Activated CD4-positive, alpha-beta T cell treated with anti-CD3 and anti-CD28 coated beads, Interleukin-2, amount 10 ng/mL, durations not matched to agents 7 days and 5 days (primary cell): ENCODE data around the gene LIMS2. TPM values are rescaled to one million over a fixed set of nuclear protein-coding genes. Genes with fewer than 3 reads are reported as not detected.

Experiments used
- CTCF ChIA-PET: fragments of 350-600 bp; sonication (Branson Sonifier 250); formaldehyde crosslinking; loops from one replicate; lab custom pipeline; 2021; ENCODE audit warnings: antibody characterized with exemption; lab: Charles Lee
- POLR2A ChIA-PET: fragments of 350-600 bp; sonication (Branson Sonifier 250); formaldehyde crosslinking; loops from one replicate; lab custom pipeline; 2021; ENCODE audit warnings: antibody characterized with exemption; lab: Charles Lee
- DNase-seq: peaks from one replicate; pipeline ENCODE4 v3.0.0-alpha.2; 2020
- H3K27ac Mint-ChIP-seq: one replicate; pipeline ENCODE4 v1.8.0; 2021; ENCODE audit warnings: mild to moderate bottlenecking, moderate library complexity, mixed read lengths
- H3K27me3 Mint-ChIP-seq: one replicate; pipeline ENCODE4 v1.8.0; 2021; ENCODE audit warnings: mixed read lengths
- H3K36me3 Mint-ChIP-seq: one replicate; pipeline ENCODE4 v1.8.0; 2021; ENCODE audit warnings: low read depth, mixed read lengths
- H3K4me1 Mint-ChIP-seq: one replicate; pipeline ENCODE4 v1.8.0; 2021; ENCODE audit warnings: mixed read lengths
- H3K4me3 Mint-ChIP-seq: one replicate; pipeline ENCODE4 v1.8.0; 2021; ENCODE audit warnings: mild to moderate bottlenecking, moderate library complexity, mixed read lengths
- H3K9me3 Mint-ChIP-seq: one replicate; pipeline ENCODE4 v1.8.0; 2021; ENCODE audit warnings: mixed read lengths
- total RNA-seq, 2 experiments: library from RNA; stranded (reverse); gene quantifications; one replicate each; pipeline ENCODE4 v1.2.3, GENCODE V29; 2021

The LIMS2 gene
- total RNA-seq, 2 experiments from 2014 or later, result 34.2 to 36.4 TPM

DNA sequence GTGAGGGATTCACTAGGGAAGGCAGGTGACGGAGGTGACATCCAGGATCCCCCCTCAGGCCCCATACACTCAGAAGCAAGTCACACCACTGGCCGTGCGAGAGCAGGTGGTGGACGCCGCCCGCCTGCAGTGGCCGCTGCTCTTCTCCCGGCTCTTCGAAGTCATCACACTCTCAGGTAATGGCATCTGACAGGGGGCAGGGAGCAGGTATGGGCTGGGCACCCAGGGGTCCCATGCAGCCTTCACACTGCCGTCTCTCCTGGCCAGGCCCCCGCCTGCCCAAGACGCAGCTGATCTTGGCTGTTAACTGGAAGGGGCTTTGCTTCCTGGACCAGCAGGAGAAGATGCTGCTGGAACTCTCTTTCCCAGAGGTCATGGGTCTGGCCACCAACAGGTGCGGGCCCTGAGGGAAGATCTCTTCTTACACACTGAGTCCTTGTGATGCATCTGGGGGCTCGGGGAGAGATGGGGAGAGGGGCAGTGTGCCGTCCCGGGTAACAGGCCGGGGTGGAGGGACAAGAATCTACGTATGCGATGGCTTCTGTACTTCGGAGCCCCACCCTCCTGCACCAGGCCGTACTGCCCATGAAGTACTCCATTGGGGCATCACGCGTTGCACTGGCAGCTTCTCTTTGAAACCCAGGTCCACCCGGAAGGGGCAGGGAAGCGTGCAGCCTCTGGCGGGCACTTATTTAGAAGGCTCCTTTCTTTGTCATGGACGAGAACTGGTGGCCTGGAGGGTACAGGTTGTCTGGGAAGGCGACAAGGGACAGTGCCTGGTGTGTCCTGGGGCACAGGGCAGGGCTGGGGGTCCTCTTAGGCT, 48.2 kb downstream of the LIMS2 start:
- ChIA-PET POLR2A (no interaction called here), CTCF (interaction anchor here (1.3 kb wide), 1 partner anchor 13 kb away, joined by 3 read pairs; no protein-coding TSS in a partner anchor)
- no peaks in the 10 kb centered on the region for H3K4me1 Mint-ChIP-seq
- H3K9me3 Mint-ChIP-seq, result no peaks in the 10 kb centered on the region
- DNase-seq, result no peak
- H3K27me3 Mint-ChIP-seq, result no peaks in the 10 kb centered on the region
- H3K36me3 Mint-ChIP-seq, result no peaks in the 10 kb centered on the region
- H3K27ac Mint-ChIP-seq, result no peak overlapping the region
- no peak overlapping the region for H3K4me3 Mint-ChIP-seq

DNA sequence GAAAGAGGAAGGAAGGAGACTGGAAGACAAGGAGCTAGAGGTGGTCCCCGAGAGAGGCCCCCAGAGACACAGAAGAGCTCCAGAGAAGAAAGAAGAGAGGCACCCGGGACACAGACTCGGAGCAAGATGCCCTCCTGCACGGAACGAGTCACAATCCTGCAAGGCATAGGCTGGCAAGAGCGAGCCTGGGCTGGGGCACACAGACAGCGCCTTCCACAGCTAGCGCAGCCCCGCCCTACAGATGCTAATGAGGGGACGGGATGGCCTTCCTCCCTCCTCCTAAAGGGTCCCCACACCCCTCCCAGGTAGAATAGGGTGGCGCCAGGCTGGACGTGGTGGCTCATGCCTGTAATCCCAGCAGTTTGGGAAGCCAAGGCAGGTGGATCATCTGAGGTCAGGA, 49.2 kb downstream of the LIMS2 start:
- H3K4me1 Mint-ChIP-seq, result no peaks in the 10 kb centered on the region
- no peak overlapping the region for H3K4me3 Mint-ChIP-seq
- no peaks in the 10 kb centered on the region for H3K9me3 Mint-ChIP-seq
- no peak overlapping the region for H3K27ac Mint-ChIP-seq
- ChIA-PET POLR2A (no interaction called here), CTCF (interaction anchor here (1.1 to 1.3 kb wide), 3 partner anchors 14 to 35 kb away, joined by 3 read pairs; no protein-coding TSS in a partner anchor)
- H3K27me3 Mint-ChIP-seq, result no peaks in the 10 kb centered on the region
- no peaks in the 10 kb centered on the region for H3K36me3 Mint-ChIP-seq
- DNase-seq, result no peak

DNA sequence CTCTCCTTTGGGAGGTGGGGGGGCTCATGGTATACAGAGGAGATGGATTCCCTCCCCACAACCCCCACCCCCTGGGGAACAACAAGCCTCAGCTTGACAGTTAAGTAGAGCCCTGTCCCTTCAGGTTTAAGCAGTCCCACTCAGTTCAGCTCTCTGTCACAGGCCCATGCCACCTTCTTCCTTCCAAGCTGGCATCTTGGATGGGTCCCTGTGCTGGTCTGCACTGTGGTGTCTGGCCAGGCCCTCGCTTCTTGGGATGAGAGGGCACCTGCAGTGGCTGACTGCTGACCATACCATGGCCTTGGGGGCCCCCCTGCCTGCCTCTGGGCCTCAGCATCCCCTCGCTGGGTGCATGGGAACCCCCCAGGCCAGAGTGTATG, 49.8 kb downstream of the LIMS2 start:
- H3K27ac Mint-ChIP-seq, result no peak overlapping the region
- POLR2A ChIA-PET, result no interaction called here
- no peak overlapping the region for H3K4me3 Mint-ChIP-seq
- CTCF ChIA-PET, result interaction anchor here (1.1 to 1.3 kb wide), 2 partner anchors 14 to 35 kb away, joined by 3 read pairs; no protein-coding TSS in a partner anchor
- no peaks in the 10 kb centered on the region for H3K9me3 Mint-ChIP-seq
- no peaks in the 10 kb centered on the region for H3K4me1 Mint-ChIP-seq
- H3K36me3 Mint-ChIP-seq, result no peaks in the 10 kb centered on the region
- H3K27me3 Mint-ChIP-seq, result no peaks in the 10 kb centered on the region
- no peak for DNase-seq

DNA sequence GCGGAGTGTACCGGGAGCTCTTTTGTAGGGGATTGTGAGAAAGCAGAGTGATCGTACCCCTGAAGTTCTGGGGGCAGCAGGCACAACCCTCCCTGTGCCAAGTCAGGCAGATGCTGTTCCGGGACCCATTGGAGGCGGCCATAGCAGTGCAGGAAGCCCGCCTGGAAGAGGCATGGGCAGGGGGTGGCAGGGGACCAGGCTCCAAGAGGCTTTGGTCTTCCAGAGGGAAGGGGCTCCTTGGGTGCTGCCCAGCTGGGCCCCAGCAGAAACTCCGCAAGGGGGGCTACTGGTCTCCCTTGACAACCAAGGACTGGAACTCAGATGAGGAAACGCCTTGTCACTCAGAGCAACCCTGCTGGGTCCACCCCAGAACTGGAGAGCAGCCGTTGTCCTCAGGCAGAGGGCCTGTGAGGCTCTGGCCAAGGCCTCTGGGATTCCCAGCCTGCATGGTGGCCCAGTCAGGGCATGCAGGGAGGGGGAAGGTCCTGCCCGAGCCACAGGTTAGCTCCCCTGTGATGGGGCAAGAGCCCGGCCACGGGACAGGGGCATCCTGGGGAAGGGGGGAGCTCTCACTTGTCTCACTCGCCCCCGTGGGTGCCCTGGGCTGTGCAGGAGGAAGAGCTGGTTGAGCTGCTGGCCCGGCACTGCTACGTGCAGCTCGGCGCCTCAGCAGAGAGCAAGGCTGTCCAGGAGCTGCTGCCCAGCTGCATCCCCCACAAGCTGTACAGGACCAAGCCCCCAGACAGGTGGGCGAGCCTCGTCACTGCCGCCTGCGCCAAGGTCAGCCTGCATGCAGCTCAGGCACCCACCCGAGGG, 50.4 kb downstream of the LIMS2 start:
- Mint-ChIP-seq H3K36me3 (no peaks in the 10 kb centered on the region), H3K9me3 (no peaks in the 10 kb centered on the region), H3K27me3 (no peaks in the 10 kb centered on the region), H3K27ac (no peak overlapping the region), H3K4me3 (no peak overlapping the region), H3K4me1 (no peaks in the 10 kb centered on the region)
- no peak for DNase-seq
- CTCF ChIA-PET, result interaction anchor here (1.3 kb wide), 1 partner anchor 13 kb away, joined by 3 read pairs; no protein-coding TSS in a partner anchor
- POLR2A ChIA-PET, result no interaction called here

DNA sequence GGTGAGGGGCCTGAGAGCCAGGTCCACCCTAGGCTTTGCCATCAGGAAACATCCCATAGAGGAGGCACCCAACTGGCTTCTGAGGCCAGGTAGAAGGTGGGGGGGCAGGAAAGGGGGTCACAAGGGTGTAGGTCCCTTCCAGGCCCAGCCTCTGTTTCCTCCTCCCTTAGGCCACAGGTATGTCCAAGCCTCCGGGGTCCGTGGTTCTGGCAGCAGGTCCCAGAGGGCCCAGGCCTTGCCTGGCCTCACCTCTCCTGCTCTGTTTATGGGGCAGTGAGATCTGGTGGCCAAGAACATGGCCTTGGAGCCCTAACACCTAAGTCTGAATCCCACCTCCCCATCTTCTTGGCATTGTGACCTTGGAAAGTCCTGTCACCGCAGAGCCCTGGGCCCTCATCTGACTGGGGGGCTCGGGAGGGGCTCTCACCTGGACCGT, 51.0 kb downstream of the LIMS2 start:
- no peaks in the 10 kb centered on the region for H3K27me3 Mint-ChIP-seq
- CTCF ChIA-PET, result no interaction called here

DNA sequence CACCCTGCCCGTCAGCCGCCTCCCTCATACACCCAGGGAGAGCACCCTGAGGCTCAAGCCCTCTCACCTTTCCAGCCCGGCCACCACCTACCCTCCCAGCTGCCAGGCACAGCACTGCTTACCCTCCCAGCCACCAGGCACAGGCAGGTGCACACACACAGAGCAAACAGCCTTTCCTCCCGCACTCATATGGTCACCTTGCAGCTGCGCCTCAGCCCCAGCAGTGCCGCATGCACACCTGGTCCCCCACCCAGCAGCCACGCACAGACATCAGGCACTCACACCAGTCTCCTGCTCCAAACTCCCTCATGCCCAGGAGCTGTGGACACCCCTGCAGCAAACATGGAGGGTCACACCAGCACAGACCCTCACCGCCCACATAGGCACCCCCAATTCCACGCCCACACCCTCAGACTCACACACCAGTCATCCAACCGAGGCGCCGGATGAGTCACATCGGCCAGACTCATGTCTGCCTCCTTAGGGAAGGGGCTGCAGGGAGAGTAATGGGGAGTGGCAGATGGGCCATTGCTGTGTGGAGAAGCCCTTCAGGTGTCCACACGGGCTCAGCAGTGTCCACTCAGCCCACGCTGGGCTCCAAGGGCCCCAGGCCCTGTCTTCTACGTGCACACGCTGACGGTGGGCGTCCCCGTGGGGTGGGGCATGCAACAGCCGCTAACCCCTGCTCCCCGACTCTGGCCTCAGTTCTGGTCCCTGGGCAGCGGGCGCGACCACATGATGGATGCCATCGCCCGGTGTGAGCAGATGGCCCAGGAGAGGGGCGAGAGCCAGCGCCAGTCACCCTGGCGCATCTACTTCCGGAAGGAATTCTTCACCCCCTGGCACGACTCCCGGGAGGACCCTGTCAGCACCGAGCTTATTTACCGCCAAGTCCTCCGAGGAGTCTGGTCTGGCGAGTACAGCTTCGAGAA, 51.7 kb downstream of the LIMS2 start:
- Mint-ChIP-seq H3K4me3 (no peak overlapping the region), H3K27ac (peak overlapping the region; percentile 16), H3K27me3 (peaks cover 1% of the 10 kb centered on the region), H3K4me1 (no peaks in the 10 kb centered on the region), H3K36me3 (no peaks in the 10 kb centered on the region), H3K9me3 (no peaks in the 10 kb centered on the region)
- CTCF ChIA-PET, result no interaction called here
- POLR2A ChIA-PET, result no interaction called here
- no peak for DNase-seq

More for the DNA sequence above, 51.0 kb downstream of the LIMS2 start:
- Mint-ChIP-seq H3K4me1 (no peaks in the 10 kb centered on the region), H3K4me3 (no peak overlapping the region), H3K27ac (no peak overlapping the region), H3K36me3 (no peaks in the 10 kb centered on the region), H3K9me3 (no peaks in the 10 kb centered on the region)
- POLR2A ChIA-PET, result no interaction called here
- no peak for DNase-seq

DNA sequence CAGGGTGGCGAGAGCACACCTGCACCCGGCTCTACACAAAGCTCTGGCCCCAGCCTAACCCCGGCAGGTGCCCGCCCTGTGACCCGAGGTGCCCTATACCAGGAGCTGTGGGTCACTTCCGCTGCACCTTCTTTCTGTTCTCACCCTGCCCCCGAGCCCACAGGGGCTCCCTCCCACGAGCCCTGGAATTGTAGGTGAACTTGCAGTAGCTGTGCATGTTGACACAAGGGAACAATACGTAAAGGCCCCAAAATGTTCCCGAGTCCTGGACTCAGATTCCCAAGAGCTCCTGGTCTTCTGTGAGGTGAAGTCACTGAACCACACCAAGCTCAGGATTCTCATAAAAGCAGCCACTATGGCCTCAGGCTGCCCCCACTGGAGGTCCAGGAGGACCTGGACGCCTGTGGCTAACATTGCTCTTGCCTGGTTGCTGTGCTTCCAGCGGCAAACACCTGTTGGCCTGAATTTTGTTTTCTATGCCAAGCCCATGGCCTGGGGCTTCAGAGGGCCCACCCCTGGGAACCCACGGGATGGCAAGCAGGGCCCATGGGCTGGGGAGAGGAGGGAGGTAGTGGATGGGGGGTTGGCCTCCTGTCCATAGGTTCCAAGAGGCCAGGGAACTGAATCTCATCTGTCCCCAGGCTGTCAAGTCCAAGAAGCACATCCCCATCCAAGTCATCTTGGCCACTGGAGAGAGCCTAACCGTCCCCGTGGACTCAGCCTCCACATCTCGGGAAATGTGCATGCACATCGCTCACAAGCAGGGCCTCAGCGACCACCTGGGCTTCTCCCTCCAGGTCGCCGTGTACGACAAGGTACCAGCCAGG, 52.6 kb downstream of the LIMS2 start:
- Mint-ChIP-seq H3K27ac (no peak overlapping the region), H3K36me3 (no peaks in the 10 kb centered on the region)
- POLR2A ChIA-PET, result no interaction called here

DNA sequence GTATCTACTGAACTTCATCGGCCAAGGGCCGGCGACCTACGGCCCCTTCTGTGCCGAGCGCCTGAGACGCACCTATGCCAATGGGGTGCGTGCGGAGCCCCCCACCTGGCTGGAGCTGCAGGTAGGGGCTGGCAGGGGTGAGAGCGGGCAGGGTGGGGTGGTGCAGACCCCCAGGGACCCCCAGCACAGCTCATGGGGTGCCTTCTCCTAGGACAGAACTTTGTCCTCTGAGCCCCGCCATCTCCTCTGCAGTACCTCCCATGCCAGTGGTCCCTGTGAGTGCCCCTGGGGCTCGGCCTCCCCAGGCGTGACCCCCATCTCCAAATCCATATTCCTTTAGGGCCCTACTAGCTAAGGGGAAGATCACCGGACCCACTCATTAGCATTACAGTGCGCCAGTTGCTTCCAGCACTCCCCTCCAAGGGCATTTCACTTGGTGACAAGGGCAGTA, 53.3 kb downstream of the LIMS2 start:
- H3K4me1 Mint-ChIP-seq, result peaks cover 2% of the 10 kb centered on the region
- H3K4me3 Mint-ChIP-seq, result no peak overlapping the region
- CTCF ChIA-PET, result no interaction called here

More for the DNA sequence above, 52.6 kb downstream of the LIMS2 start:
- DNase-seq, result no peak
- Mint-ChIP-seq H3K4me1 (no peaks in the 10 kb centered on the region), H3K9me3 (no peaks in the 10 kb centered on the region), H3K4me3 (no peak overlapping the region), H3K27me3 (peaks cover 2% of the 10 kb centered on the region)
- CTCF ChIA-PET, result no interaction called here

DNA sequence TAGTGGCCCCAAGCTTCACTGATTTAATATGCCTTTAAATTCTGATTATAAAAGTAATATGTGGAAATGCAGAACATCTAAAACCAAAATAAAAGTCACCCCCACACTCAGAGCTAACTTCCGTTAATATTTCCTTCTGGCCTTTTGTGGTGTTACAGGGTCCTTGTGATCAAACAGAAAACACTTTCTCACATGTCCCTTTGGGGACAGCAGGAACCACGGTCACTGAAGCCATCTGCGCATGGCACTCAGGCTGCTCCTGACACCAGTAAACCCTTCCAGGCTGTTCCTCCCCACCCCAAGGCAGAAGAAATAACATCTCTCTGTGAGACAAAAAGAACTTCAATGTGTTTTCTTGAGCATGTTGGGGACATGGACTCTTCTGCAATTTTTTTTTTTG, 54.5 kb downstream of the LIMS2 start:
- Mint-ChIP-seq H3K36me3 (no peaks in the 10 kb centered on the region), H3K27ac (no peak overlapping the region), H3K4me1 (peaks cover 13% of the 10 kb centered on the region), H3K4me3 (no peak overlapping the region), H3K27me3 (peaks cover 4% of the 10 kb centered on the region), H3K9me3 (no peaks in the 10 kb centered on the region)
- DNase-seq, result no peak
- CTCF ChIA-PET, result no interaction called here
- POLR2A ChIA-PET, result no interaction called here

More for the DNA sequence above, 53.3 kb downstream of the LIMS2 start:
- POLR2A ChIA-PET, result no interaction called here
- no peak for DNase-seq
- Mint-ChIP-seq H3K36me3 (no peaks in the 10 kb centered on the region), H3K27ac (no peak overlapping the region), H3K27me3 (peaks cover 2% of the 10 kb centered on the region), H3K9me3 (no peaks in the 10 kb centered on the region)

DNA sequence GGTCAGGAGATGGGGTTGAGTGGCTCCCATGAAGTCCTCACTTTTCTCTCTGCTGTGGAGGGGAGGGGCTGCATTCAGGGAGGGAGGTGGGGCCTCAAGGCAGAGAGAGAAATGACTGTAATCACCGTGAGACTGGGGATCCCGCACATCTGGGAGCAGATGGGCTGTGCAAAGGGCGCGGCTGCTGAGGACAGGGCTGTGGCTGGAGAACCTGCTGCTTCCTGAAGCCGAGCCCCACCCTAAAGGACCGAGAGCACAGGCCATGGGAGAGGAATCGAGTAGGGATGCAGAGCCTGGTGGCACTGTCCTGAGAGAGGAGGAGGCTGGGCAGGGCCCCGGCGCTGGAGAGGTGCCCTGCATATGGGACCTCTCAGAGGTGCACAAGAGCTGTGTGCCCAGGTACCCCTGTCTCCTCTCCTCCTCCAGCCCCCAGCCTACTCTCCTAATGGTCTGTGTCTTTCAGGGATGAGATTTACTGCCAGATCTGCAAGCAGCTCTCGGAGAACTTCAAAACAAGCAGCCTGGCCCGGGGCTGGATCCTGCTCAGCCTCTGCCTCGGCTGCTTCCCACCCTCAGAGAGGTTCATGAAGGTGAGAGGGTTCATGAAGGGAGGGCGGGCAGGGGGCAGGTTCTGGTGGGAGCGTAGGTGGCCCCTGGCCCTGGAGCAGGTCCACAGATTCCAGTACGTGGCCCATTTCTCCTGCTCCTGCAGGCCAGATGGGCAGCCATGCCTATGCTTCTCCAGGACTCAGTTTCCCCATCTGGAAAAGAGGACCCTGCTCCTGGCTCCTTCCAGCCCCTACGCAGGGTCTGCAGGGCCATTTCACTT, 55.2 kb downstream of the LIMS2 start:
- no peak for DNase-seq
- ChIA-PET CTCF (interaction anchor here (0.6 kb wide), 1 partner anchor 198 kb away, joined by 3 read pairs; no protein-coding TSS in a partner anchor), POLR2A (no interaction called here)
- Mint-ChIP-seq H3K4me3 (no peak overlapping the region), H3K27ac (no peak overlapping the region), H3K9me3 (no peaks in the 10 kb centered on the region), H3K4me1 (peaks cover 20% of the 10 kb centered on the region), H3K36me3 (no peaks in the 10 kb centered on the region), H3K27me3 (peaks cover 4% of the 10 kb centered on the region)

DNA sequence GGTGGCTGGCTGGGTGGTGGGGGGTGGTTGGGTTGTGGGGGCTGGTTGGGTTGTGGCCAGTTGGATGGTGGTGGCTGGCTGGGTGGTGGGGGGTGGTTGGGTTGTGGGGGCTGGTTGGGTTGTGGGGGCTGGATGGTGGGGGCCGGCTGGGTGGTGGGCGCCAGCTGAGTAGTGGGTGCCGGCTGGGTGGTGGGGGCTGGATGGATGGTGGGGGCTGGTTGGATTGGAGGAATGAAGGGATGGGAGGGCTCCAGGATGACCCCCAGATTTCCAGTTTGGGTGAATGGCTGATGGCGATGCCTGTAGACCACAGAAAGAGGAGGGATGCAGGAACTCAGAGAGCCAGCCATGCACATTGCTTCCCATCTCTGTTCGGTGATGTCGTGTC, 56.1 kb downstream of the LIMS2 start:
- no peaks in the 10 kb centered on the region for H3K9me3 Mint-ChIP-seq
- no peak overlapping the region for H3K4me3 Mint-ChIP-seq
- peaks cover 5% of the 10 kb centered on the region for H3K27me3 Mint-ChIP-seq
- H3K27ac Mint-ChIP-seq, result no peak overlapping the region
- no peak for DNase-seq
- POLR2A ChIA-PET, result no interaction called here
- CTCF ChIA-PET, result no interaction called here
- no peaks in the 10 kb centered on the region for H3K36me3 Mint-ChIP-seq
- H3K4me1 Mint-ChIP-seq, result peaks cover 23% of the 10 kb centered on the region
